Measurements from ENCODE around the gene MXD1.

- TF ChIP-seq CTCF (conservative IDR thresholded peaks at IDR 0.05), result no peak
- no peak for TF ChIP-seq ZFX (IDR thresholded peaks at IDR 0.05)
Measured at GRCh38 chr2:69948032-69948962, 33.4 kb downstream of the MXD1 start.
